GM12891 (cell line): ENCODE results near the gene COL4A6.

ENCODE experiments used
- POLR2A ChIP-seq: IDR thresholded peaks from 2 replicates; pipeline ENCODE4 v1.6.1; 2011; ENCODE audit warnings: low read depth, low read length, control low read depth
- POLR2AphosphoS5 ChIP-seq: IDR thresholded peaks from 2 replicates; pipeline ENCODE4 v1.6.1; 2011; ENCODE audit warnings: low read depth, low read length, control low read depth
- SPI1 ChIP-seq: IDR thresholded peaks from 2 replicates; pipeline ENCODE4 v1.6.1; 2011; ENCODE audit warnings: low read depth, low read length, control low read depth
- TAF1 ChIP-seq: IDR thresholded peaks from 2 replicates; pipeline ENCODE4 v1.6.1; 2011; ENCODE audit warnings: low read depth, low read length, control low read depth

GRCh38 chrX:108199691-108200090 lies 238.5 kb downstream of the COL4A6 start:
- no peak for TF ChIP-seq SPI1
- no peak for TF ChIP-seq POLR2AphosphoS5
- TF ChIP-seq POLR2A: no peak
- TF ChIP-seq TAF1: no peak
